H1 (cell line): ENCODE data around the gene SLC25A45. TPM values are rescaled to one million over a fixed set of nuclear protein-coding genes. Genes with fewer than 3 reads are reported as not detected.

Source experiments
- CTCF ChIA-PET: fragments of 300-600 bp; sonication (Branson Sonifier 250); formaldehyde crosslinking; loops from one replicate; lab custom pipeline; 2021; ENCODE audit not compliant: partially characterized antibody; lab: Charles Lee
- POLR2A ChIA-PET: fragments of 300-600 bp; sonication (Branson Sonifier 250); formaldehyde crosslinking; loops from one replicate; lab custom pipeline; 2021; ENCODE audit warnings: inconsistent platforms; ENCODE audit not compliant: partially characterized antibody; lab: Charles Lee
- DNase-seq, 2 experiments: peaks; one replicate each; pipeline versions ENCODE4 v3.0.0 to v3.0.0-alpha.2; 2010 to 2022; ENCODE audit warnings: low spot score in 2 of 2, low read depth in 1 of 2, mixed read lengths in 1 of 2
- FAIRE-seq: peaks from 2 replicates; lab custom pipeline; 2011; peaks lifted over from hg19 to GRCh38; lab: Jason Lieb, UNC
- H2AFZ ChIP-seq: 2 replicates; pipeline ENCODE4 v1.8.1; 2012; ENCODE audit warnings: low read length, inconsistent platforms
- H2AK5ac ChIP-seq: 2 replicates; pipeline ENCODE4 v1.6.1; 2013; ENCODE audit warnings: low read depth, low read length
- H2BK120ac ChIP-seq: replicated peaks from 2 replicates; pipeline ENCODE3; 2013; ENCODE audit warnings: low read depth, low read length, inconsistent platforms
- H2BK12ac ChIP-seq: 2 replicates; pipeline ENCODE4 v1.6.1; 2013; ENCODE audit warnings: low read depth, low read length
- H2BK15ac ChIP-seq: 2 replicates; pipeline ENCODE4 v1.6.1; 2013; ENCODE audit warnings: low read length
- H2BK20ac ChIP-seq: 2 replicates; pipeline ENCODE4 v1.6.1; 2013; ENCODE audit warnings: low read length
- H2BK5ac ChIP-seq: 2 replicates; pipeline ENCODE4 v1.6.1; 2013; ENCODE audit warnings: low read depth, low read length
- H3K14ac ChIP-seq: 2 replicates; pipeline ENCODE4 v1.6.1; 2013; ENCODE audit warnings: inconsistent platforms; ENCODE audit not compliant: insufficient read length
- H3K18ac ChIP-seq: 2 replicates; pipeline ENCODE4 v1.6.1; 2013; ENCODE audit warnings: low read length; ENCODE audit errors: extremely low read depth
- H3K23ac ChIP-seq: 2 replicates; pipeline ENCODE4 v1.6.1; 2013; ENCODE audit warnings: inconsistent platforms; ENCODE audit not compliant: insufficient read length
- H3K23me2 ChIP-seq: 2 replicates; pipeline ENCODE4 v1.6.1; 2013; ENCODE audit warnings: low read depth, low read length
- H3K27ac ChIP-seq: 2 replicates; pipeline ENCODE4 v1.6.1; 2011; ENCODE audit warnings: low read depth, low read length, inconsistent platforms
- H3K27me3 ChIP-seq, 4 experiments: replicated peaks in 1 of 4; 1 replicate in 1 of 4; 2 replicates in 3 of 4; pipeline versions ENCODE4 v1.6.1 to v1.8.1; 2011 to 2013; ENCODE audit warnings: low read length in 3 of 4, mild to moderate bottlenecking in 3 of 4, inconsistent platforms in 2 of 4, mixed read lengths in 2 of 4, moderate library complexity in 1 of 4; ENCODE audit not compliant: control insufficient read depth in 3 of 4, insufficient read depth in 3 of 4; ENCODE audit errors: extremely low read depth in 1 of 4
- H3K36me3 ChIP-seq, 4 experiments: 2 replicates each; pipeline versions ENCODE4 v1.6.1 to v1.8.1; 2011 to 2013; ENCODE audit warnings: mild to moderate bottlenecking in 4 of 4, low read length in 3 of 4, moderate library complexity in 2 of 4, control low read depth in 1 of 4, inconsistent platforms in 1 of 4; ENCODE audit not compliant: insufficient read depth in 4 of 4, control insufficient read depth in 2 of 4
- H3K4ac ChIP-seq: replicated peaks from 2 replicates; pipeline ENCODE3; 2013; ENCODE audit warnings: low read length, low read depth, mixed read lengths, inconsistent platforms; ENCODE audit not compliant: insufficient read length
- H3K4me1 ChIP-seq, 4 experiments: replicated peaks in 1 of 4; 1 replicate in 1 of 4; 2 replicates in 3 of 4; pipeline versions ENCODE4 v1.6.1 to v1.8.1; 2011 to 2013; ENCODE audit warnings: low read length in 3 of 4, inconsistent platforms in 2 of 4, mixed read lengths in 1 of 4; ENCODE audit not compliant: insufficient read depth in 4 of 4, control insufficient read depth in 3 of 4
- H3K4me2 ChIP-seq, 2 experiments: 2 replicates each; pipeline versions ENCODE4 v1.6.1 to v1.8.1; 2011 to 2013; ENCODE audit warnings: low read depth in 2 of 2, low read length in 2 of 2, control low read depth in 1 of 2, inconsistent platforms in 1 of 2, mild to moderate bottlenecking in 1 of 2; ENCODE audit not compliant: insufficient read depth in 1 of 2
- H3K4me3 ChIP-seq, 4 experiments: fragments of 200-600, 300-600 bp in 1 of 4; sonication (generic), shearing (Covaris generic), sonication (Bioruptor Twin) in 1 of 4; 2 replicates each; pipeline versions ENCODE4 v1.5.1 to v1.8.1; 2011 to 2016; ENCODE audit warnings: low read length in 4 of 4, low read depth in 3 of 4, control low read depth in 2 of 4, inconsistent platforms in 2 of 4, mild to moderate bottlenecking in 2 of 4, mixed read lengths in 1 of 4, moderate library complexity in 1 of 4; ENCODE audit not compliant: insufficient read depth in 2 of 4; ENCODE audit errors: extremely low read depth in 1 of 4
- H3K56ac ChIP-seq: replicated peaks from 2 replicates; pipeline ENCODE3; 2013; ENCODE audit warnings: low read depth, mild to moderate bottlenecking, mixed read lengths, low read length, inconsistent platforms; ENCODE audit not compliant: insufficient read length
- H3K79me1 ChIP-seq: 2 replicates; pipeline ENCODE4 v1.6.1; 2013; ENCODE audit warnings: low read depth, low read length, control low read depth
- H3K79me2 ChIP-seq, 2 experiments: 2 replicates each; pipeline versions ENCODE4 v1.6.1 to v1.8.1; 2012 to 2013; ENCODE audit warnings: low read length in 2 of 2, mild to moderate bottlenecking in 2 of 2, inconsistent platforms in 1 of 2; ENCODE audit not compliant: insufficient read depth in 2 of 2, control insufficient read depth in 1 of 2
- H3K9ac ChIP-seq, 4 experiments: replicated peaks in 1 of 4; 1 replicate in 1 of 4; 2 replicates in 3 of 4; pipeline versions ENCODE4 v1.6.1 to v1.8.1; 2011 to 2013; ENCODE audit warnings: low read depth in 3 of 4, low read length in 3 of 4, control low read depth in 2 of 4, mild to moderate bottlenecking in 2 of 4, moderate library complexity in 2 of 4, inconsistent platforms in 1 of 4; ENCODE audit errors: extremely low read depth in 1 of 4
- H3K9me3 ChIP-seq, 2 experiments: 2 replicates each; pipeline versions ENCODE4 v1.6.1 to v1.8.1; 2012 to 2013; ENCODE audit warnings: mild to moderate bottlenecking in 2 of 2, moderate library complexity in 2 of 2, control low read depth in 1 of 2, inconsistent platforms in 1 of 2, low read depth in 1 of 2, low read length in 1 of 2, mixed read lengths in 1 of 2; ENCODE audit not compliant: insufficient read depth in 2 of 2
- H4K20me1 ChIP-seq, 2 experiments: replicated peaks in 1 of 2; 2 replicates each; pipeline versions ENCODE3 to v1.8.1; 2011 to 2013; ENCODE audit warnings: inconsistent platforms in 2 of 2, low read length in 2 of 2, mild to moderate bottlenecking in 1 of 2; ENCODE audit not compliant: insufficient read depth in 2 of 2, control insufficient read depth in 1 of 2
- H4K5ac ChIP-seq: 2 replicates; pipeline ENCODE4 v1.6.1; 2013; ENCODE audit warnings: low read length, low read depth, mixed read lengths, inconsistent platforms; ENCODE audit not compliant: insufficient read length
- H4K8ac ChIP-seq: 2 replicates; pipeline ENCODE4 v1.8.0; 2013; ENCODE audit warnings: mild to moderate bottlenecking, moderate library complexity, low read length, inconsistent platforms; ENCODE audit not compliant: insufficient read depth; ENCODE audit errors: extremely low read depth
- H4K91ac ChIP-seq: replicated peaks from 2 replicates; pipeline ENCODE3; 2013; ENCODE audit warnings: low read length, mixed read lengths, inconsistent platforms; ENCODE audit not compliant: insufficient read length
- ASH2L ChIP-seq: fragments of 200-600, 300-600 bp; sonication (generic); IDR thresholded peaks from one replicate; pipeline ENCODE4 v1.7.1; 2017; ENCODE audit warnings: low read length
- ATF2 ChIP-seq: IDR thresholded peaks from 2 replicates; pipeline ENCODE4 v1.6.1; 2012; ENCODE audit warnings: low read length, inconsistent platforms
- ATF3 ChIP-seq: IDR thresholded peaks from 2 replicates; pipeline ENCODE4 v1.6.1; 2011; ENCODE audit warnings: low read depth, mild to moderate bottlenecking, low read length; ENCODE audit not compliant: insufficient read depth
- BCL11A ChIP-seq, 2 experiments: IDR thresholded peaks; one replicate each; pipeline ENCODE4 v1.6.1; 2011; ENCODE audit warnings: low read depth in 2 of 2, low read length in 2 of 2, mild to moderate bottlenecking in 2 of 2
- BRCA1 ChIP-seq: IDR thresholded peaks from 2 replicates; pipeline ENCODE4 v1.6.1; 2012; ENCODE audit warnings: low read depth, low read length, improper control_type of control experiment
- CBX5 ChIP-seq: fragments of 300-800, 300-1000 bp; sonication (generic); IDR thresholded peaks from 2 replicates; pipeline ENCODE4 v1.7.1; 2016; ENCODE audit warnings: antibody characterized with exemption, low read length, low read depth
- GABPA ChIP-seq: IDR thresholded peaks from 2 replicates; pipeline ENCODE4 v1.6.1; 2011; ENCODE audit warnings: mild to moderate bottlenecking, low read length, moderate library complexity, borderline replicate concordance; ENCODE audit not compliant: insufficient read depth
- RNF2 ChIP-seq: fragments of 200-900, 300-1000 bp; sonication (generic); IDR thresholded peaks from 2 replicates; pipeline ENCODE4 v1.7.1; 2016; ENCODE audit warnings: borderline replicate concordance, low read depth, mild to moderate bottlenecking, antibody characterized with exemption, low read length; ENCODE audit not compliant: poor library complexity, severe bottlenecking; ENCODE audit errors: missing control alignments
- SIRT6 ChIP-seq: IDR thresholded peaks from one replicate; pipeline ENCODE4 v1.7.1; 2012; ENCODE audit warnings: low read length, inconsistent platforms
- SRF ChIP-seq: IDR thresholded peaks from 2 replicates; pipeline ENCODE4 v1.6.1; 2011; ENCODE audit warnings: mild to moderate bottlenecking, low read depth, low read length, moderate library complexity
- WGBS, 2 experiments: shearing (Covaris generic) in 1 of 2; methylation state at CpG; one replicate each; pipeline versions ENCODE4 v1.1.6 to v1.1.7; 2013 to 2015; ENCODE audit warnings: low lambda C conversion rate in 2 of 2, mixed read lengths in 2 of 2, inconsistent platforms in 1 of 2, low coverage in 1 of 2, missing lambda C conversion rate in 1 of 2; ENCODE audit not compliant: insufficient replicate concordance in 2 of 2, insufficient coverage in 1 of 2, insufficient read length in 1 of 2; ENCODE audit errors: extremely low coverage in 1 of 2, missing lambda C conversion rate in 1 of 2; 5-methylcytosine and 5-hydroxymethylcytosine counted together
- polyA plus RNA-seq, 7 experiments: library from polyadenylated mRNA; depleted of rRNA in 3 of 7; stranded (reverse) in 5 of 7; unstranded in 2 of 7; fragments of >200 nt in 5 of 7; fragments of 200-250 nt in 2 of 7; gene quantifications; 1 replicate in 5 of 7; 2 replicates in 1 of 7; 4 replicates in 1 of 7; pipeline versions ENCODE4 v1.2.1 to v1.2.3, GENCODE V29; 2011 to 2013; ENCODE audit warnings: missing spikeins in 2 of 7, mixed read lengths in 2 of 7
- total RNA-seq: library from RNA; stranded (reverse); fragmentation: NEBNext Ultra II Directional; extraction: Animal tissue kit (Norgen Biotek cat#: 25700); gene quantifications from 2 replicates; pipeline ENCODE4 v1.2.1, GENCODE V29; 2021

The SLC25A45 gene
- total and polyA plus RNA-seq, 2 of the 8 experiments (the other 6 are each of a cell fraction or from before 2014, with no cell fraction given): 0.54 to 0.59 TPM

- no peaks in the 10 kb centered on the region for H3K9me3 ChIP-seq
- POLR2A ChIA-PET: interaction anchor here (1.2 to 4.0 kb wide), 5 partner anchors 12 to 175 kb away, joined by 3 to 26 read pairs (median 4); partner anchors contain the start of gene MALAT1
- no peak overlapping the region for H3K18ac ChIP-seq
- H3K14ac ChIP-seq: no peak overlapping the region
- no peak overlapping the region for H2BK5ac ChIP-seq
- CTCF ChIA-PET: interaction anchor here (0.7 to 3.3 kb wide), 9 partner anchors 9 to 154 kb away, joined by 3 to 16 read pairs (median 4); no protein-coding TSS in a partner anchor
- peaks cover 0 to 10% (median 3%) of the 10 kb centered on the region in 4 experiments; a peak in 5 of 7 replicates for H3K4me1 ChIP-seq
- no peak overlapping the region; the same call in 1 of the 2 replicates for H4K8ac ChIP-seq
- no peak overlapping the region for H3K4me2 ChIP-seq
- FAIRE-seq: no peak
- H3K56ac ChIP-seq: no peak overlapping the region
- H2BK120ac ChIP-seq: no peak overlapping the region
- no peak overlapping the region for H3K4ac ChIP-seq
- no peak overlapping the region for H2AFZ ChIP-seq
- H4K20me1 ChIP-seq: peaks cover 2 to 6% of the 10 kb centered on the region in 2 experiments
- no peak overlapping the region for H2BK15ac ChIP-seq
- H3K79me1 ChIP-seq: no peaks in the 10 kb centered on the region
- peaks cover 7 to 29% (median 19%) of the 10 kb centered on the region in 4 experiments for H3K27me3 ChIP-seq
- H3K79me2 ChIP-seq: no peaks in the 10 kb centered on the region
- H3K9ac ChIP-seq: no peak overlapping the region
- H3K4me3 ChIP-seq: no peak overlapping the region
- H3K27ac ChIP-seq: no peak overlapping the region
- 87% methylated on average over 8 of the region's 8 CpGs; no CpG with 5 or more reads in 1 of the 2 experiments for WGBS, 2 experiments
- H3K23ac ChIP-seq: no peak overlapping the region
- H4K91ac ChIP-seq: no peak overlapping the region
- H2BK12ac ChIP-seq: no peak overlapping the region
- DNase-seq: no peak
- no peak overlapping the region; the same call in 1 of the 2 replicates for H2AK5ac ChIP-seq
- no peak overlapping the region for H2BK20ac ChIP-seq
- H3K36me3 ChIP-seq: peaks cover 0 to 4% (median 0%) of the 10 kb centered on the region in 4 experiments; a peak in 1 of 8 replicates
- peaks cover 9% of the 10 kb centered on the region for H3K23me2 ChIP-seq
- H4K5ac ChIP-seq: no peak overlapping the region
- TF ChIP-seq ATF3 (no peak), GABPA (no peak), ASH2L (no peak), SIRT6 (no peak), SRF (no peak), RNF2 (no peak), BCL11A (IDR thresholded peaks at IDR 0.05; ENCODE audit: low read depth in 2 of 2, low read length in 2 of 2) (no peak), CBX5 (no peak), ATF2 (no peak), BRCA1 (no peak)
These were observed 24.5 kb downstream of the SLC25A45 start for GRCh38 chr11:65357856-65358356.
